Measurements from ENCODE around the gene PBX3.

Gene PBX3

DNA sequence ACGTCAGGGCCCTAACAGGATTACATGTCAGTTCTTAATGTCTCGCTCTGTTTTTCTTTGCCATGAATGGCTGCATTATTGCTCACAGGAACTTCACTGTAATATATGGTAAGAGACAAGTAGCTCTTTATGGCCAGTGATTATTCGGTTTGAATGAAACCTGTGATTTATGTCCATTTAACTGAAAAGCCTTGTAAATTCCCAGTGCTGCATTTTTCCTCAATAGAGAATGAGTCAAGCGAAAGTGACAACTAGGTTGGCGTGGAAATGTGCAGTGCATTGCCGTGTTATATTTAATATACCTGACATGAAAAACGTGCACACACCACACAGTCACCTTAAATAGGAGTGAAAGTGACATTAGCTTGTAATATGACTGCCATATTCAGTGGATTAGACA, 163.1 kb downstream of the PBX3 start:
- TF ChIP-seq, protein P1, sequence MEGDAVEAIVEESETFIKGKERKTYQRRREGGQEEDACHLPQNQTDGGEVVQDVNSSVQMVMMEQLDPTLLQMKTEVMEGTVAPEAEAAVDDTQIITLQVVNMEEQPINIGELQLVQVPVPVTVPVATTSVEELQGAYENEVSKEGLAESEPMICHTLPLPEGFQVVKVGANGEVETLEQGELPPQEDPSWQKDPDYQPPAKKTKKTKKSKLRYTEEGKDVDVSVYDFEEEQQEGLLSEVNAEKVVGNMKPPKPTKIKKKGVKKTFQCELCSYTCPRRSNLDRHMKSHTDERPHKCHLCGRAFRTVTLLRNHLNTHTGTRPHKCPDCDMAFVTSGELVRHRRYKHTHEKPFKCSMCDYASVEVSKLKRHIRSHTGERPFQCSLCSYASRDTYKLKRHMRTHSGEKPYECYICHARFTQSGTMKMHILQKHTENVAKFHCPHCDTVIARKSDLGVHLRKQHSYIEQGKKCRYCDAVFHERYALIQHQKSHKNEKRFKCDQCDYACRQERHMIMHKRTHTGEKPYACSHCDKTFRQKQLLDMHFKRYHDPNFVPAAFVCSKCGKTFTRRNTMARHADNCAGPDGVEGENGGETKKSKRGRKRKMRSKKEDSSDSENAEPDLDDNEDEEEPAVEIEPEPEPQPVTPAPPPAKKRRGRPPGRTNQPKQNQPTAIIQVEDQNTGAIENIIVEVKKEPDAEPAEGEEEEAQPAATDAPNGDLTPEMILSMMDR (IDR thresholded peaks at IDR 0.05; ENCODE audit: low read depth, low read length) = no peak
- H3K4me3 ChIP-seq (ENCODE audit: low read depth, low read length) = no peak overlapping the region
- in situ Hi-C loops (cut with HindIII; ENCODE audit: low sequenced_read_pairs) = no loop called here
- DNase-seq (ENCODE audit: low read depth, low spot score) = no peak

DNA sequence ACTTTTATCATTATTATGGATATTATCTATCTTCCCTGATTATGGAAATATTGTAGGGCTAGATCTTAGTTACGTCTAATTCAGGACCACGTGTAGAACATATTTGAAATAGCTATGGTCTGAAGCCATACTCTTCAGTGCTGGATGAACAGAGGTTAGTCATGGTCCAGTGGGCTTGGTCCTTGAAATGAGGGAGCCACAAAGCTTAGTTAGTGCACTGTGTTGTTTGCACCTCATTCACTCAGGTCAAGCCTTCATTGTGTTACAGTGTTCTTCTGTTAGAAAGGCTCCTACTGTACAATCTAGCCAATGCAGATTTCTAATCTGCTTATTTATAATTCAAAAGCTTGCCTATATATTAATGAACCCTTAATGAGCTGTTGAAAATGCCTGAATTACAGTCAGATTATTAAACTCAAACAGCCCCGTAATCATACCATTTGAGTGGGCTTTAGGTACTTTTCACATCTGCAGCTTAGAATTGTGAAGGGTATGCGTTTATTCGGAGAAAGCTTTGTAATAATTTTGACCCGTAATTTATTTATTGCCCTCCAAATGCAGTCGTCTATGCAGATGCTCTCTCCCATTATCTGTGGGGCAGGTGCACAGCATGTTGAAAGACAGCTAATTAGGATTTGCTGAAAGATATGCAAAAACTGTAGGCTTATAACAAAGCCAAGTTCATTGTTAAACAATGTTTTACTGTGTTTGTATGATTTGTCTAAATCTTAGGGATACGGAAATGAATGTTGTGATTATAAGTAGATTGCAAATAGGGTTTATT, 164.9 kb downstream of the PBX3 start:
- peak; percentile 17 for DNase-seq (ENCODE audit: low read depth, low spot score)
- TF ChIP-seq, protein P1 (IDR thresholded peaks at IDR 0.05; ENCODE audit: low read depth, low read length) = no peak
- H3K4me3 ChIP-seq (ENCODE audit: low read depth, low read length) = no peak overlapping the region
- in situ Hi-C loops (cut with HindIII; ENCODE audit: low sequenced_read_pairs) = no loop called here

DNA sequence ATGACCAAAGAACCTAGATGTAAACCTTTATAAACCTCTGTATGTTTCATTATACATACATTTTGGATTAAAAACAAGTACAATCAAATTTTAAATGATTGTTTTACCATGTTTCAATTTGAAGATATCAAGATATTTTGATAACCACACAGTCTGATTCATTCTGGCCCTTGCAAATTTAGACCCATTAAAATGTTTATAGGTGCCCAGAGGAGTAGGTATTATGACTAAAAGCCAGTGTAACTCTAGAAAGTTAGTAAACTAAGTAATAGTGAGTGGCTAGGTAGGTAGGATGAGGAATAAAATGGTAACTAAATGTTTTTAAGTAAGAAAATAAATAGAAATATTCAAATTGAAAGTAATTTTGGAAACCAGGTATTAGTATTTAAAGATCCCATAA, 165.5 kb downstream of the PBX3 start:
- in situ Hi-C loops (cut with HindIII; ENCODE audit: low sequenced_read_pairs) = no loop called here
- DNase-seq (ENCODE audit: low read depth, low spot score) = no peak
- TF ChIP-seq, protein P1 (IDR thresholded peaks at IDR 0.05; ENCODE audit: low read depth, low read length) = no peak
- no peak overlapping the region for H3K4me3 ChIP-seq (ENCODE audit: low read depth, low read length)

DNA sequence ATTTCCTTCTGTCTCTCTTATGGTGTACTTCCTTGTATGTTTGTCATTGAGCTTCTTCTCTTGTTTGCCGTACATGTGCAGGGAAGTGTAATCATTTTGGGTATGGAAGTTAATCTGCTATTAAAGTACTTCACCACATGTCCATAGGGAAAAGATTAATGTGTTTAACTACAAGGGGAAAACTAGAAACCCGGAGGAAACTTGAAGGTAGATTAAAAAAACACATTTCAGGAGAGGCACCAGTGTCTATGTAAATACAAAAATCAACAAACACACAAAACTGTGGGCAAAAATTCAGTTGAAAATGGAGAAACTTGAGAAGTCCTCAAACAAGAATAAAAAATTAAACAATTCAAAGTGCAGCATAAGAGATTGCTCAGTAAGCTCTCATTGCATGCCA, 166.4 kb downstream of the PBX3 start:
- DNase-seq (ENCODE audit: low read depth, low spot score) = no peak
- in situ Hi-C loops (cut with HindIII; ENCODE audit: low sequenced_read_pairs) = no loop called here
- TF ChIP-seq, protein P1 (IDR thresholded peaks at IDR 0.05; ENCODE audit: low read depth, low read length) = no peak
- H3K4me3 ChIP-seq (ENCODE audit: low read depth, low read length) = no peak overlapping the region

DNA sequence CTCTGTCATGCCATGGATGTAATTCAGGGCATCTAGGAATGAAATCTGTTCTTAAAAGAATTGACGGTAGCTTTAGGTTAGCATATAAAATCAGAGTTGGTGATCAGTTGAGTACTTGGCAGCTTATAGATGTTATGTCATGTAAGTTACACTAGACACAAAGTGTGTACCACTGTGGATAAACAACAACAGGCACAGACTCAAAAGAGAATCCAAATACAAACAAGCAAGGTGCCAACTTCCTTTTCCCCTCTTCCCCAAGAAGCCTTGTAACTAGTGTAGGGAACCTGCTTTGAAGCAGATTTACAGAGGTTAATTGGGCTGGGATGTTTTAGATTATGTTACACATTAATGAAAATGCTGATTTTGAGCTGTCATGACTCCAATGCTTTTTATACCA, 167.2 kb downstream of the PBX3 start:
- DNase-seq (ENCODE audit: low read depth, low spot score) = no peak
- H3K4me3 ChIP-seq (ENCODE audit: low read depth, low read length) = no peak overlapping the region
- TF ChIP-seq, protein P1 (IDR thresholded peaks at IDR 0.05; ENCODE audit: low read depth, low read length) = no peak
- in situ Hi-C loops (cut with HindIII; ENCODE audit: low sequenced_read_pairs) = no loop called here

DNA sequence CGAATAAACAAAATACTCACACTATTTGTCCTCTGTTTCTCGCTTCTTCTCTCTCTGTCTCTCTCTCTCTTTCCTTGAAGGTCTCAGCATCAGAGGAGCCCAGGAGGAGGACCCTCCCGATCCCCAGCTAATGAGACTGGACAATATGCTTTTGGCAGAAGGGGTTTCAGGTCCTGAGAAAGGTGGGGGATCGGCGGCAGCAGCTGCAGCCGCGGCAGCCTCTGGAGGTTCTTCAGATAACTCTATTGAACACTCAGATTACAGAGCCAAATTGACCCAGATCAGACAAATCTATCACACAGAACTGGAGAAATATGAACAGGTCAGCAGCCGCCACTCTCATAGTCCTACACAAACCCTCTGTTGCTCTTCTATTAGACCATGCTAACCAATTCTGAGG, 168.4 kb downstream of the PBX3 start:
- no peak for DNase-seq (ENCODE audit: low read depth, low spot score)
- no peak overlapping the region for H3K4me3 ChIP-seq (ENCODE audit: low read depth, low read length)
- in situ Hi-C loops (cut with HindIII; ENCODE audit: low sequenced_read_pairs) = no loop called here
- TF ChIP-seq, protein P1 (IDR thresholded peaks at IDR 0.05; ENCODE audit: low read depth, low read length) = no peak
